Measurements from ENCODE around the gene GPER1. TPM values are rescaled to one million over a fixed set of nuclear protein-coding genes. Genes with fewer than 3 reads are reported as not detected.

The GPER1 gene
- total and polyA plus RNA-seq, 12 donors, result 1.9 to 44.1 (median 20.1) TPM

DNA sequence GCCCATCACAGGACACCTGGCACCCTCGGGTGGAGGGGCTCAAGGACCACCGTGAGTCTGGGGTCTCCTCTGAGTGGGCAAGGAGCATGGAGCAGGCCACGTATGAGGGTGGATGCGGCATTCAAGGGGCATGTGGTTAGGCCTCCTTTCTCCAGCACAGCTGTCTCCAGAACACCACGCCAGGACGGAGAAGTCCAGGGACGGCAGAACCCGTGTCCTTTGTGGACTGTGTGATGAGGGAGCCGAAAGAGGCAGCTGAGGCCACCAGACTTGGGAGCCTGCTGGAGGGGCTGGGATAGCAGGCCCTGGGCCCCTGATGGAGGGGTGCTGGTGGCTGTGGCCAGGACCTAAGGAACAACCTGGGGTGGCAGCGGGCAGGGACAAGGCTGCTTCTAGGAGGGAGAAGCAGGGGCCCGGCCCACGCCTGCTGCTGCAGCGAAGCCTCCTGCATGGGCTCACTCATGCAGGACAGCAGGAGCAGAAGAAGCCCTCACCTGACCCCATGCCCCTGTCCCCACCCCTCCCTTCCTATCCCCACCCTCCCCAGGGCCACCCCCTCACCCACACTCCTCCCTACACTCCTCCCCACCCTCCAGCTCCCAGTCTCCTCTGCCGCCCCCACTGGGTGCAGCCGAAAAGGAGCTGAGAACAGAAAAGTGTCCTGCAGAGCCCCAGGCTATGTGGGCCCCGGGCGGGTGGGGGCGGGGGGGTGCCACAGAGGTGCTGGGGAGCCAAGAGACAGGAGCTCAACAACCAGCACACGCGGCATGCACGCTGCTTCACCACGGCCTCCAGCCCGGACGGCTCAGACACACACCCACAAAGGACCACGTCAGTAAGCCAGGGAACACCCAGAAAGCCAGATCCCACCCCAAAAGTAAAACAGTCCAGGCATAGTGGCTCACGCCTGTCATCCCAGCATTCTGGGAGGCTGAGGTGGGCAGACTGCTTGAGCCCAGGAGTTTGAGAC is 42.4 kb downstream of the GPER1 start:
- no peak for TF ChIP-seq POLR2A (IDR thresholded peaks at IDR 0.05)
- no peak for TF ChIP-seq CTCF (IDR thresholded peaks at IDR 0.05)
- no peak overlapping the region for H3K27ac ChIP-seq
- no peaks in the 10 kb centered on the region for H3K9me3 ChIP-seq (replicated peaks in 1 of 3)
- DNase-seq, result peak in 1 of 7 donors; percentile 10
- intact Hi-C loops (cut with DNase I), result no loop called here
- peaks cover 3 to 5% of the 10 kb centered on the region in 2 donors for H3K4me1 ChIP-seq (replicated peaks in 1 of 2)
- H3K36me3 ChIP-seq (replicated peaks in 1 of 2), result no peaks in the 10 kb centered on the region
- no peak overlapping the region for H3K4me3 ChIP-seq
- WGBS, 4 donors, result 90 to 94% (median 94%) methylated on average over 11 to 26 of the region's 26 CpGs
- H3K27me3 ChIP-seq, result no peaks in the 10 kb centered on the region

GRCh38 chr7:1131471-1132265 is 43.8 kb downstream of the GPER1 start:
- WGBS, 4 donors, result 44 to 55% (median 50%) methylated on average over 2 of the region's 2 CpGs
- H3K27me3 ChIP-seq, result no peaks in the 10 kb centered on the region
- TF ChIP-seq CTCF (IDR thresholded peaks at IDR 0.05), result no peak
- no peak for TF ChIP-seq POLR2A (IDR thresholded peaks at IDR 0.05)

GRCh38 chr7:1134951-1135350 is 47.0 kb downstream of the GPER1 start:
- peak in 4 of 7 donors; percentile 26 to 44 (median 34) for DNase-seq
- Histone ChIP-seq H3K4me3 (no peak overlapping the region), H3K9me3 (replicated peaks in 1 of 3) (no peaks in the 10 kb centered on the region), H3K27ac (no peak overlapping the region), H3K4me1 (replicated peaks in 1 of 2) (peaks cover 4 to 25% of the 10 kb centered on the region in 2 donors), H3K27me3 (no peaks in the 10 kb centered on the region), H3K36me3 (replicated peaks in 1 of 2) (no peaks in the 10 kb centered on the region)
- intact Hi-C loops (cut with DNase I), result no loop called here
- WGBS, 4 donors, result 46 to 59% (median 49%) methylated on average over 7 of the region's 7 CpGs
- no peak for TF ChIP-seq CTCF (IDR thresholded peaks at IDR 0.05)
- no peak for TF ChIP-seq POLR2A (IDR thresholded peaks at IDR 0.05)

More at GRCh38 chr7:1131471-1132265, 43.8 kb downstream of the GPER1 start:
- intact Hi-C loops (cut with DNase I), result no loop called here
- H3K36me3 ChIP-seq (replicated peaks in 1 of 2), result no peaks in the 10 kb centered on the region
- H3K27ac ChIP-seq, result no peak overlapping the region
- H3K9me3 ChIP-seq (replicated peaks in 1 of 3), result no peaks in the 10 kb centered on the region
- H3K4me3 ChIP-seq, result no peak overlapping the region
- peak in 1 of 7 donors; percentile 8 for DNase-seq
- peaks cover 4 to 8% of the 10 kb centered on the region in 2 donors for H3K4me1 ChIP-seq (replicated peaks in 1 of 2)

Measured in adrenal gland (tissue), 12 donors.